K562 (cell line): Measurements from ENCODE around the gene MICAL2. TPM values are rescaled to one million over a fixed set of nuclear protein-coding genes. Genes with fewer than 3 reads are reported as not detected.
A peak's percentile ranks its signal among the peaks of the same experiment; 100 is the strongest.

ENCODE experiments used
- BCOR ChIP-seq: fragments of 450-650 bp; IDR thresholded peaks from 2 replicates; pipeline ENCODE4 v1.6.1; 2016
- ESRRA ChIP-seq: fragments of 450-650 bp; IDR thresholded peaks from 2 replicates; pipeline ENCODE4 v1.6.1; 2014; ENCODE audit warnings: low read depth, mild to moderate bottlenecking, moderate library complexity, borderline replicate concordance
- GABPB1 ChIP-seq: sonication (generic); formaldehyde crosslinking; IDR thresholded peaks from 2 replicates; pipeline ENCODE4 v1.8.0; 2022; ENCODE audit warnings: mild to moderate bottlenecking, missing genetic modification reagents
- KDM1A ChIP-seq, 2 experiments: fragments of 450-650 bp; IDR thresholded peaks; 2 replicates each; pipeline ENCODE4 v1.6.1; 2016; ENCODE audit warnings: mild to moderate bottlenecking in 2 of 2
- RBM14 ChIP-seq: fragments of 200-400 bp; formaldehyde crosslinking; IDR thresholded peaks from 2 replicates; pipeline ENCODE4 v1.6.1; 2018; ENCODE audit warnings: low read depth, mild to moderate bottlenecking, low read length, moderate library complexity, borderline replicate concordance; ENCODE audit not compliant: insufficient read depth
- SMARCA5 ChIP-seq: fragments of 450-650 bp; IDR thresholded peaks from 2 replicates; pipeline ENCODE4 v1.6.1; 2016
- STAT5A ChIP-seq: IDR thresholded peaks from 2 replicates; pipeline ENCODE4 v1.6.1; 2012; ENCODE audit warnings: low read length, inconsistent platforms, borderline replicate concordance
- ZNF311 ChIP-seq: fragments of 250-450 bp; sonication (Bioruptor Pico); IDR thresholded peaks from 2 replicates; pipeline ENCODE4 v1.4.0; 2020; ENCODE audit warnings: mild to moderate bottlenecking, moderate library complexity
- ZZZ3 ChIP-seq: fragments of 450-650 bp; IDR thresholded peaks from 2 replicates; pipeline ENCODE4 v1.6.1; 2016; ENCODE audit warnings: antibody characterized with exemption, mild to moderate bottlenecking, moderate library complexity
- polyA plus RNA-seq, 8 experiments: library from polyadenylated mRNA; depleted of rRNA in 4 of 8; stranded (reverse) in 5 of 8; unstranded in 3 of 8; fragments of >200 nt; fragmentation: Nextera tagmentation in 2 of 8; fragmentation: Illumina TruSeq in 1 of 8; extraction: Ambion mirVana in 2 of 8; extraction: Trizol in 1 of 8; gene quantifications; 2 replicates each; pipeline versions ENCODE4 v1.2.1 to v1.2.3, GENCODE V29; 2011 to 2014; ENCODE audit warnings: inconsistent platforms in 1 of 8, missing spikeins in 1 of 8
- total RNA-seq, 7 experiments: library from RNA; depleted of rRNA in 6 of 7; stranded (reverse); fragments of >200 nt in 6 of 7; fragmentation: Illumina TruSeq in 2 of 7; extraction: Trizol in 2 of 7; gene quantifications; 2 replicates each; pipeline versions ENCODE4 v1.2.1 to v1.2.3, GENCODE V29; 2011 to 2021; ENCODE audit warnings: low replicate concordance in 1 of 7
- TF ChIP-seq, protein P1 (sequence below): IDR thresholded peaks from 2 replicates; pipeline ENCODE4 v1.6.1; 2016; ENCODE audit warnings: missing genetic modification characterization, missing compliant biosample characterization
- TF ChIP-seq, protein P2 (sequence below), 2 experiments: fragments of 450-650 bp in 1 of 2; sonication (generic) in 1 of 2; formaldehyde crosslinking in 1 of 2; IDR thresholded peaks in 1 of 2; conservative IDR thresholded peaks in 1 of 2; 2 replicates each; pipeline versions ENCODE4 v1.6.1 to v1.8.1; 2016 to 2023; ENCODE audit warnings: mild to moderate bottlenecking in 2 of 2, moderate library complexity in 2 of 2, inconsistent platforms in 1 of 2, missing genetic modification reagents in 1 of 2

The MICAL2 gene
- total and polyA plus RNA-seq, 9 of the 15 experiments (the other 6 are each of a cell fraction or from before 2014, with no cell fraction given): 4.7 to 64.2 (median 33.6) TPM

DNA sequence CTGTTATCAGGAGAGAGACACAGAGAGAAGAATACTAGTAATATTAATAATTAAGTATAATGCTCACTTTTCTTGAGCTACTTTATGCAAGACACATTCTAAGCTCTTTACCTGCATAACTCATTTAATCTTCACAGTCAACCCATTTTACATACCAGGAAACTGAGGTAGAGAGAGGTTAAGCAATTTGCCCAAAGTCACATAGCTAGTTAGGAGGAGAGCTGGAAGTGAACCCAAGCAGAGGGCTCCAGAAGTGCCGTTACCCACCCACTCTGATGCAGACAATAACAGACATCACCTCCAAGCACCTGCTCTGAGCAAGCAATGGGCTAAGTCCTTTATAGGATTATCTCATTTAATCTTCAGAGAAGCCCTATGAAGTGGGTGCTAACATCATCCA lies 24.8 kb downstream of the MICAL2 start (continued):
- TF ChIP-seq, protein P1, sequence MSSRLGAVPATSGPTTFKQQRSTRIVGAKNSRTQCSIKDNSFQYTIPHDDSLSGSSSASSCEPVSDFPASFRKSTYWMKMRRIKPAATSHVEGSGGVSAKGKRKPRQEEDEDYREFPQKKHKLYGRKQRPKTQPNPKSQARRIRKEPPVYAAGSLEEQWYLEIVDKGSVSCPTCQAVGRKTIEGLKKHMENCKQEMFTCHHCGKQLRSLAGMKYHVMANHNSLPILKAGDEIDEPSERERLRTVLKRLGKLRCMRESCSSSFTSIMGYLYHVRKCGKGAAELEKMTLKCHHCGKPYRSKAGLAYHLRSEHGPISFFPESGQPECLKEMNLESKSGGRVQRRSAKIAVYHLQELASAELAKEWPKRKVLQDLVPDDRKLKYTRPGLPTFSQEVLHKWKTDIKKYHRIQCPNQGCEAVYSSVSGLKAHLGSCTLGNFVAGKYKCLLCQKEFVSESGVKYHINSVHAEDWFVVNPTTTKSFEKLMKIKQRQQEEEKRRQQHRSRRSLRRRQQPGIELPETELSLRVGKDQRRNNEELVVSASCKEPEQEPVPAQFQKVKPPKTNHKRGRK (tag): no peak
- TF ChIP-seq ESRRA: 0 out of 2 replicates have a peak, but pooled peaks have one; percentile 13
- peak; percentile 59; the same call in 1 of the 2 replicates for TF ChIP-seq SMARCA5
- no peak for TF ChIP-seq RBM14
- TF ChIP-seq STAT5A: no peak
- no peak for TF ChIP-seq GABPB1 (CRISPR knock-in tag)
- TF ChIP-seq ZNF311 (CRISPR knock-in tag): no peak
- TF ChIP-seq ZZZ3: no peak
- TF ChIP-seq KDM1A (IDR thresholded peaks at IDR 0.05): peak; percentile 31 to 62; a peak in 2 of 4 replicates
- peak; percentile 85 for TF ChIP-seq BCOR
- TF ChIP-seq, protein P2, sequence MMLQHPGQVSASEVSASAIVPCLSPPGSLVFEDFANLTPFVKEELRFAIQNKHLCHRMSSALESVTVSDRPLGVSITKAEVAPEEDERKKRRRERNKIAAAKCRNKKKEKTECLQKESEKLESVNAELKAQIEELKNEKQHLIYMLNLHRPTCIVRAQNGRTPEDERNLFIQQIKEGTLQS (IDR thresholded peaks at IDR 0.05): no peak
- TF ChIP-seq, protein P2 (CRISPR knock-in tag; conservative IDR thresholded peaks at IDR 0.05): no peak
